AG09309 (cell line): ENCODE data around the gene IL1F10.

Experiments used
- DNase-seq: peaks from one replicate; pipeline ENCODE4 v3.0.0-alpha.2; 2010; ENCODE audit warnings: low read depth
- H3K4me3 ChIP-seq: 2 replicates; pipeline ENCODE4 v1.5.1; 2011; ENCODE audit warnings: mild to moderate bottlenecking, low read depth, low read length, moderate library complexity; ENCODE audit not compliant: control insufficient read depth
- TF ChIP-seq, protein P1 (sequence below): IDR thresholded peaks from 2 replicates; pipeline ENCODE4 v1.5.1; 2011; ENCODE audit warnings: mild to moderate bottlenecking, low read depth, low read length, inconsistent platforms; ENCODE audit not compliant: insufficient read depth, control insufficient read depth; ENCODE audit errors: missing control alignments

The IL1F10 gene

DNA sequence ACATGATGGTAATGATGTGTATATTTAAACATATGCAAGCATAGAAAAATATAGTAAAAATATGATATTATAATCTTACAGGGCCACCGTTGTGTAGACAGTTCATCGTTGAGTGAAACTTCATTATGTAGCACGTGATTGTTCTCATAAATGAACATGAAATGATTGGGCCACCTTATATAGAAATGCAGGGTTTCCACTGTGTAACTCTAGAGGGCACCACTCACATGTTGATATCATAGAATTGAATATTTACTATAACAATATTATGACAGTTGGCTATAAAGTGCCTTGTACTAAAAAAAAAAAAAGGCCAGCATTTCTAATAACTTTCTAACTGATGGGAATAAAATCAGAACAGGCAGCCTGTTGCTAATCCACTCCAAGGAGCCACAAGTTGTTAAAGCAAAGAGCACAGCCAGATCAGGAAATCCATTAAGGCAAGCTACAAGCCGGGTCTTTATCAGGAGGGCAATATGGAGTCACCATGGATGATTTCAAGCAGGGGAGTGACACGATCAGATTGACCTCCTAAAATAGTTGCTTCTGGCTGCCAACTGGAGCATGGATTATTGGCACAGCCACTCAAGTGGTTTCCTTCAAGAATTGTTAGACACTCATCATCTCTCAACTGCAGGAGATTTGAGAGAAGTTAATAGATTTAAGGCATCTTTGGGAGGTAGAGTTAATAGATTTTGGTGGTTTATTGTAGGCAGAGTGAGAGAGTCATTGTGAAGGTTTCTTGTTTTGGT is 16.7 kb downstream of the IL1F10 start:
- TF ChIP-seq, protein P1, sequence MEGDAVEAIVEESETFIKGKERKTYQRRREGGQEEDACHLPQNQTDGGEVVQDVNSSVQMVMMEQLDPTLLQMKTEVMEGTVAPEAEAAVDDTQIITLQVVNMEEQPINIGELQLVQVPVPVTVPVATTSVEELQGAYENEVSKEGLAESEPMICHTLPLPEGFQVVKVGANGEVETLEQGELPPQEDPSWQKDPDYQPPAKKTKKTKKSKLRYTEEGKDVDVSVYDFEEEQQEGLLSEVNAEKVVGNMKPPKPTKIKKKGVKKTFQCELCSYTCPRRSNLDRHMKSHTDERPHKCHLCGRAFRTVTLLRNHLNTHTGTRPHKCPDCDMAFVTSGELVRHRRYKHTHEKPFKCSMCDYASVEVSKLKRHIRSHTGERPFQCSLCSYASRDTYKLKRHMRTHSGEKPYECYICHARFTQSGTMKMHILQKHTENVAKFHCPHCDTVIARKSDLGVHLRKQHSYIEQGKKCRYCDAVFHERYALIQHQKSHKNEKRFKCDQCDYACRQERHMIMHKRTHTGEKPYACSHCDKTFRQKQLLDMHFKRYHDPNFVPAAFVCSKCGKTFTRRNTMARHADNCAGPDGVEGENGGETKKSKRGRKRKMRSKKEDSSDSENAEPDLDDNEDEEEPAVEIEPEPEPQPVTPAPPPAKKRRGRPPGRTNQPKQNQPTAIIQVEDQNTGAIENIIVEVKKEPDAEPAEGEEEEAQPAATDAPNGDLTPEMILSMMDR = peak; percentile 44
- H3K4me3 ChIP-seq = no peak overlapping the region
- DNase-seq = no peak

DNA sequence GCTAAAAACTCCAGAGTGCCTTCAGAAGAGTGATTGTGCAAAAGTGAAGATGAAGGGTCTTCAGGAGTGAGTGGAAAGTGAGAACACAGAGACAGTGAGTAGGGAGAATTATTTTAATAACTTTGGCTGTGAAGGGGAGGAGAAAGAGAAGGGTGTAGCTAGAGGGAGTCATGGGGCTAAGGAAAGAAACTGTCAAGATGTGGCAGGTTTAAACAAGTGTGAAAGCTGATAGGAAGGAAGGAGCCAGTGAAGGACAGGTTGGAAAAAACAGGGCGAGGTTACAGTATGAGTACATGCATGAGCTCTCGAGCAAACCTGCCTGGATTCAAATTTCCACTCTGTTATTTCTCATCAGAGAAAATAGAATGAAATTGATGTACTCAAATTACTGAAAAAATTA is 17.8 kb downstream of the IL1F10 start:
- no peak overlapping the region for H3K4me3 ChIP-seq
- TF ChIP-seq, protein P1 = no peak
- no peak for DNase-seq

DNA sequence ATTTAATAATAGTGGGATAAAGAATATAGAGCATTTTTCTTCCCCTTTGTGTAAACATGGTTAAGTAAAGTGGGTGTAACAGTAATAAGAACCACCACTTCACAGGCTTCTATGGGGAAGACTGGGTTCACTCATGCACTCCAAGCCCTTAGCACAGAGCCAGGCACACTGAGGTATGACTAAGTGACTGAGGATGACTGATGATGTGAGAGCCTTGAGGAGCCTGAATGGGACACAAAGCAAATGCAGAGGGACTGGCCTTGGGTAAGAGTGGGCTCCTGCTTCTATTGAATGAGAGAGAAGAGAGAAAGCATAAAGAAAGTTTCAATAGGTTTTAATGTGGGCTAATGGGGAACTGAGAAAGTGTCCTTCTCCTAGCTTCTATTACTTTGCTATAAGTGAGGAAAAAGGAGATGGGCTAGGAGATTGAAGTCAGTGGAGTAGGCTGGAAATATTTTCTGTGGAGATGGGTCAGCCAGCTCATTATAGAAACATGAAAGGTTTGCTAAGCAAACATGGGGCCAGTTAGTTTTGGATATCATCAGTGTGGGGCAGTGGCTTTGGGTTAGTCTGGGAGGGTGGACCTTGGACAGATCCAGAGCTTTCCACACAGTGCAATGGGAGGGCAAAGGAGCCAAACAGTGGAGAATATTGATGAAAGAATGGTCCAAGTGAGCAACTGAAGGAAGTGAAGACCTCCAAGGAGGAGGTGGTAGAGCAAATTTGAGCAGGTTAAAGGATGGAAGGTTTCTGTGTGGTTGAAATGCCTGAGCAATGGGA is 20.6 kb downstream of the IL1F10 start:
- no peak for DNase-seq
- TF ChIP-seq, protein P1 = no peak
- no peak overlapping the region for H3K4me3 ChIP-seq

DNA sequence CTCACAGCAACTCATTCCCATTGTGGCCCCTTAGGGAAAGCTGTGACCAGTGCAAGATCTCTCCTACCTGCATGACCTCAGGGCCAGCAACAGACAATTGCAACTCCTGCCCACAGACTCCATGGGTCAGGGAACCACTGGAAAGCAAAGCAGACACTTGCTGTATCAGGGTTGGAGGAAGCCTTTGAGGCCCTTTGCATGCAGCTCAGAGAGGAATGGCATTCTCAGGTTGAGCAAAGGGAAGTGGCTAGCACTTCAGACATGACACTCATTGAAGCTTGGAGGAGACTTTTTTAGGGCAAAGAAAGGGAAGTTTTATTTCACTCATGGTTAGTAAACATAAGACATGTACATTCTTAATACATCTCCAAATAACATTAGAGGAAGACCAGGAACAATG is 22.1 kb downstream of the IL1F10 start:
- DNase-seq = no peak
- TF ChIP-seq, protein P1 = no peak
- no peak overlapping the region for H3K4me3 ChIP-seq

DNA sequence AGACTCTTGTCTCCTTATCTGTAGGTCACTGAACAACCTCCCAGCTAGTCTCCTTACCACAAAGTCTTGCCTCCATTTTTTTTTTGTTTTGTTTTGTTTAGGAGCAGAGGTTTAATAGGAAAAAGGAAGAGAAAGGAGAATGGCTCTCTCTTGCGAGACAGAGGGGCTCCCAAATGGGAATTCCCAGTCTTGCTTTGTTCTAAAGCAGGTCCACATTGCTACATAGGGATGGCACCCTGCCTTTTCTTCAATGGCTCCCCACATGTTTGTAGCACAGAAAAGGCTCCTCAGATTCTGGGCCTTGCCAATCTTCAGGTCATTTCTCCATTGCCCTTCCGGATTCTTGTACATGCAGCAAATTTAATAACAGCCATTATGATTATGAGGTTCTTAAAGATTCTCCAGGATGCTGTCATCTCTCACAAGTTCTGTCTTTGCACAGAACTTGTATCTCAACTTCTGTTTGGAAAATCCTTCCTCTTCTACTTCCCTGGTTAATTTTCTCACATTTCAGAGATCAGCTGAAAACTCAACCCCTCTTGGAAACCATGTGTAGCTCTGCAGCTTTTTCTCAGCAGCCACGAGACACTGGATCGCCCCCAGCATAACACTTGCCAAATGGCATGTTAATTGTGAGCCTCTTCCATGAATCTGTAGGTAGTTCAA is 23.6 kb downstream of the IL1F10 start:
- DNase-seq = no peak
- TF ChIP-seq, protein P1 = no peak
- H3K4me3 ChIP-seq = no peak overlapping the region

DNA sequence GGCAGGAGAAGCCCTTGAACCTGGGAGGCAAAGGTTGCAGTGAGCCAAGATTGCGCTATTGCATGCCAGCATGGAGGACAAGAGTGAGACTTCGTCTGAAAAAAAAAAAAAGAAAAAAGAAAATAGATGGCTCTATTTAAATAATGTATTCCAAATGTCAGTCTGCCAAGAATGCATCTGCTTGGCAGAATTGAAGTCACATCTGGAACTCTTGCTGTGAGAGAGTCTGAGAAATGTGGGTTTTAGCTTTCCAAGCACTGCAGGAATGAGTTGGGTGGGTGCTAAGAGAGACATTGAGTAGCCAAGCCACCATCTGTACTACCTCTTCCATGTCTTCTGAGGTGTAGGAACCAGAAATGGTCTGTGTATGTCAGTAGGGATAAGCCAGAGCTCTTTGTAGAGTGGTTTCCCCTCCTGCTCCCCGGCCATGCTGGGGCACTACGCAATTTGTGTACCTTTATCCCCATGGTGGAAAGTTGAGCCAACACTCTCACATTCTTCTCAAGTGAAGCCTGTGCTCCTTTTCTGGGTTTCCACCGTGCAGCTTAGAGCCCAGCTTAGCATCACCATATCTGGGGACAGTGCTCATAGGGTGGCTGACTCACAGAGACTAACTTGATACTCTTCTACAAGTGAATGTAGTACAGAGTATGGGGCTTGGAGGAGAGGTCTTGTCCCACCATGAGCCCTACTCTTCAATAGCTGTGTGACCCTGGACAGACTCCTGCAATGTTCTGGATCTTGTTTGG is 25.3 kb downstream of the IL1F10 start:
- no peak overlapping the region for H3K4me3 ChIP-seq
- TF ChIP-seq, protein P1 = no peak
- no peak for DNase-seq
